Astrocyte (in vitro differentiated cells and primary cell): ENCODE results near the gene ABCC1. TPM values are rescaled to one million over a fixed set of nuclear protein-coding genes. Genes with fewer than 3 reads are reported as not detected.
A peak's percentile ranks its signal among the peaks of the same experiment; 100 is the strongest.

ENCODE experiments used
- DNase-seq: peaks from one replicate; pipeline ENCODE4 v3.0.0-alpha.2; 2010; ENCODE audit warnings: low read depth
- FAIRE-seq: peaks from 2 replicates; lab custom pipeline; 2011; peaks lifted over from hg19 to GRCh38; lab: Jason Lieb, UNC
- H2AFZ ChIP-seq: 2 replicates; pipeline ENCODE4 v1.6.0; 2012; ENCODE audit warnings: low read depth, low read length, inconsistent platforms
- H3K27ac ChIP-seq: 2 replicates; pipeline ENCODE4 v1.5.1; 2011; ENCODE audit warnings: low read depth, low read length, inconsistent platforms
- H3K27me3 ChIP-seq: 2 replicates; pipeline ENCODE4 v1.6.0; 2011; ENCODE audit warnings: low read length, inconsistent platforms; ENCODE audit not compliant: insufficient read depth
- H3K36me3 ChIP-seq: 2 replicates; pipeline ENCODE4 v1.5.1; 2011; ENCODE audit warnings: low read length, inconsistent platforms; ENCODE audit not compliant: insufficient read depth
- H3K4me1 ChIP-seq: 2 replicates; pipeline ENCODE4 v1.5.1; 2011; ENCODE audit warnings: low read length, inconsistent platforms; ENCODE audit not compliant: insufficient read depth
- H3K4me2 ChIP-seq: 2 replicates; pipeline ENCODE4 v1.6.0; 2012; ENCODE audit warnings: low read length, inconsistent platforms
- H3K4me3 ChIP-seq: 2 replicates; pipeline ENCODE4 v1.5.1; 2011; ENCODE audit warnings: low read depth, mild to moderate bottlenecking, low read length, inconsistent platforms; ENCODE audit not compliant: insufficient read depth
- H3K79me2 ChIP-seq: 2 replicates; pipeline ENCODE4 v1.6.0; 2012; ENCODE audit warnings: mild to moderate bottlenecking, low read length, inconsistent platforms; ENCODE audit not compliant: insufficient read depth
- H3K9ac ChIP-seq: 2 replicates; pipeline ENCODE4 v1.6.0; 2012; ENCODE audit warnings: mild to moderate bottlenecking, low read length, inconsistent platforms
- H3K9me3 ChIP-seq: 2 replicates; pipeline ENCODE4 v1.5.1; 2012; ENCODE audit warnings: low read depth, mild to moderate bottlenecking, low read length, inconsistent platforms; ENCODE audit not compliant: insufficient read depth
- H4K20me1 ChIP-seq: 2 replicates; pipeline ENCODE4 v1.6.0; 2012; ENCODE audit warnings: low read length, inconsistent platforms; ENCODE audit not compliant: insufficient read depth
- H3K27ac Mint-ChIP-seq: one replicate; pipeline ENCODE4 v1.8.0; 2021; ENCODE audit warnings: mild to moderate bottlenecking, mixed read lengths; ENCODE audit not compliant: unreplicated experiment
- H3K27me3 Mint-ChIP-seq: one replicate; pipeline ENCODE4 v1.8.0; 2021; ENCODE audit warnings: low read depth, mixed read lengths; ENCODE audit not compliant: unreplicated experiment
- H3K36me3 Mint-ChIP-seq: one replicate; pipeline ENCODE4 v1.8.0; 2021; ENCODE audit warnings: low read depth, mixed read lengths; ENCODE audit not compliant: unreplicated experiment
- H3K4me1 Mint-ChIP-seq: one replicate; pipeline ENCODE4 v1.8.0; 2021; ENCODE audit warnings: low read depth, mixed read lengths; ENCODE audit not compliant: unreplicated experiment
- H3K4me3 Mint-ChIP-seq: one replicate; pipeline ENCODE4 v1.8.0; 2021; ENCODE audit warnings: mild to moderate bottlenecking, moderate library complexity, mixed read lengths; ENCODE audit not compliant: unreplicated experiment
- H3K9me3 Mint-ChIP-seq: one replicate; pipeline ENCODE4 v1.8.0; 2021; ENCODE audit warnings: mild to moderate bottlenecking, mixed read lengths; ENCODE audit not compliant: unreplicated experiment
- EZH2 ChIP-seq: IDR thresholded peaks from 2 replicates; pipeline ENCODE4 v1.6.1; 2012; ENCODE audit warnings: mild to moderate bottlenecking, low read length, inconsistent platforms; ENCODE audit not compliant: insufficient read depth
- total RNA-seq: library from RNA; stranded (reverse); gene quantifications from 2 replicates; pipeline ENCODE4 v1.2.1, GENCODE V29; 2021
- TF ChIP-seq, protein P1 (sequence below): IDR thresholded peaks from 2 replicates; pipeline ENCODE4 v1.5.1; 2011; ENCODE audit warnings: low read depth, mild to moderate bottlenecking, inconsistent platforms, low read length, moderate library complexity; ENCODE audit not compliant: insufficient read depth

ABCC1 gene
- total RNA-seq, 1 donor from 2014 or later: 42.1 TPM

GRCh38 chr16:15971440-15971815, 22.0 kb downstream of the ABCC1 start:
- Histone ChIP-seq H3K36me3 (no peaks in the 10 kb centered on the region), H4K20me1 (peaks cover 71% of the 10 kb centered on the region), H3K4me2 (no peak overlapping the region), H3K79me2 (peaks cover 89% of the 10 kb centered on the region), H3K9ac (no peak overlapping the region), H3K9me3 (peaks cover 3% of the 10 kb centered on the region), H2AFZ (no peak overlapping the region), H3K4me3 (no peak overlapping the region), H3K27ac (no peak overlapping the region), H3K27me3 (no peaks in the 10 kb centered on the region), H3K4me1 (peaks cover 18% of the 10 kb centered on the region)
- peaks cover 21% of the 10 kb centered on the region for H3K4me1 Mint-ChIP-seq
- no peak overlapping the region for H3K4me3 Mint-ChIP-seq
- TF ChIP-seq, protein P1, sequence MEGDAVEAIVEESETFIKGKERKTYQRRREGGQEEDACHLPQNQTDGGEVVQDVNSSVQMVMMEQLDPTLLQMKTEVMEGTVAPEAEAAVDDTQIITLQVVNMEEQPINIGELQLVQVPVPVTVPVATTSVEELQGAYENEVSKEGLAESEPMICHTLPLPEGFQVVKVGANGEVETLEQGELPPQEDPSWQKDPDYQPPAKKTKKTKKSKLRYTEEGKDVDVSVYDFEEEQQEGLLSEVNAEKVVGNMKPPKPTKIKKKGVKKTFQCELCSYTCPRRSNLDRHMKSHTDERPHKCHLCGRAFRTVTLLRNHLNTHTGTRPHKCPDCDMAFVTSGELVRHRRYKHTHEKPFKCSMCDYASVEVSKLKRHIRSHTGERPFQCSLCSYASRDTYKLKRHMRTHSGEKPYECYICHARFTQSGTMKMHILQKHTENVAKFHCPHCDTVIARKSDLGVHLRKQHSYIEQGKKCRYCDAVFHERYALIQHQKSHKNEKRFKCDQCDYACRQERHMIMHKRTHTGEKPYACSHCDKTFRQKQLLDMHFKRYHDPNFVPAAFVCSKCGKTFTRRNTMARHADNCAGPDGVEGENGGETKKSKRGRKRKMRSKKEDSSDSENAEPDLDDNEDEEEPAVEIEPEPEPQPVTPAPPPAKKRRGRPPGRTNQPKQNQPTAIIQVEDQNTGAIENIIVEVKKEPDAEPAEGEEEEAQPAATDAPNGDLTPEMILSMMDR: no peak
- FAIRE-seq: no peak
- no peak for DNase-seq
- peaks cover 12% of the 10 kb centered on the region for H3K36me3 Mint-ChIP-seq
- peaks cover 1% of the 10 kb centered on the region for H3K9me3 Mint-ChIP-seq
- peak overlapping the region; percentile 85 for H3K27ac Mint-ChIP-seq
- H3K27me3 Mint-ChIP-seq: no peaks in the 10 kb centered on the region

- Histone ChIP-seq H3K27ac (peak overlapping the region; percentile 34), H3K9ac (no peak overlapping the region), H3K27me3 (no peaks in the 10 kb centered on the region), H3K4me3 (no peak overlapping the region), H3K4me2 (peak overlapping the region; percentile 33), H2AFZ (no peak overlapping the region), H3K4me1 (peaks cover 11% of the 10 kb centered on the region), H3K9me3 (peaks cover 3% of the 10 kb centered on the region), H3K36me3 (no peaks in the 10 kb centered on the region), H3K79me2 (peaks cover 91% of the 10 kb centered on the region), H4K20me1 (peaks cover 74% of the 10 kb centered on the region)
- H3K27ac Mint-ChIP-seq: no peak overlapping the region
- no peak for FAIRE-seq
- TF ChIP-seq EZH2: no peak
- TF ChIP-seq, protein P1: no peak
- DNase-seq: peak; percentile 67
- H3K9me3 Mint-ChIP-seq: peaks cover 1% of the 10 kb centered on the region
- no peak overlapping the region for H3K4me3 Mint-ChIP-seq
- H3K27me3 Mint-ChIP-seq: no peaks in the 10 kb centered on the region
- peaks cover 15% of the 10 kb centered on the region for H3K4me1 Mint-ChIP-seq
- H3K36me3 Mint-ChIP-seq: peaks cover 14% of the 10 kb centered on the region
These were observed 22.8 kb downstream of the ABCC1 start for GRCh38 chr16:15972046-15972868.

GRCh38 chr16:15973421-15973820, 24.0 kb downstream of the ABCC1 start:
- peaks cover 93% of the 10 kb centered on the region for H3K79me2 ChIP-seq

More at GRCh38 chr16:15973421-15973820, 24.0 kb downstream of the ABCC1 start:
- Mint-ChIP-seq H3K4me3 (no peak overlapping the region), H3K36me3 (peaks cover 17% of the 10 kb centered on the region), H3K4me1 (peaks cover 15% of the 10 kb centered on the region), H3K27me3 (no peaks in the 10 kb centered on the region), H3K27ac (no peak overlapping the region), H3K9me3 (peaks cover 1% of the 10 kb centered on the region)
- no peak overlapping the region for H3K9ac ChIP-seq
- DNase-seq: no peak
- no peak overlapping the region for H2AFZ ChIP-seq
- no peak overlapping the region for H3K4me3 ChIP-seq
- peaks cover 10% of the 10 kb centered on the region for H3K4me1 ChIP-seq
- no peak overlapping the region for H3K27ac ChIP-seq
- TF ChIP-seq EZH2: no peak
- TF ChIP-seq, protein P1: no peak
- no peaks in the 10 kb centered on the region for H3K27me3 ChIP-seq
- H3K4me2 ChIP-seq: no peak overlapping the region
- H3K9me3 ChIP-seq: peaks cover 3% of the 10 kb centered on the region
- H4K20me1 ChIP-seq: peaks cover 85% of the 10 kb centered on the region
- FAIRE-seq: no peak
- H3K36me3 ChIP-seq: no peaks in the 10 kb centered on the region
